Amygdala (tissue), 56 donors: ENCODE measurements around the gene E4F1.
"Not testable (repeated sequence)": the region's sequence is repeated elsewhere in the genome, so short reads cannot be mapped to it uniquely, and the experiment has no call there.

Source experiments
- DNase-seq, 56 donors: peaks; one replicate each; lab custom pipeline; 2025; lab: John Stamatoyannopoulos, UW

E4F1 gene

GRCh38 chr16:2188395-2188794, 35.0 kb upstream of the E4F1 start:
- DNase-seq, result no peak

- DNase-seq, result no peak
Measured at GRCh38 chr16:2189252-2189893, 34.0 kb upstream of the E4F1 start.

- DNase-seq, result no peak
Measured at GRCh38 chr16:2190002-2190658, 33.3 kb upstream of the E4F1 start.

- peak in 42 of 56 donors; percentile 8 to 70 (median 46) for DNase-seq
Measured at GRCh38 chr16:2190659-2191445, 32.5 kb upstream of the E4F1 start.

- peak in 3 of 56 donors; percentile 30 to 53 (median 35) for DNase-seq
Measured at GRCh38 chr16:2191446-2191706, 32.0 kb upstream of the E4F1 start.

- DNase-seq, result peak in 3 of 56 donors; percentile 6 to 37 (median 19)
Measured at GRCh38 chr16:2194166-2194834, 29.1 kb upstream of the E4F1 start.

GRCh38 chr16:2194852-2195321, 28.5 kb upstream of the E4F1 start:
- DNase-seq, result no peak

- DNase-seq, result no peak
Measured at GRCh38 chr16:2195322-2196161, 27.8 kb upstream of the E4F1 start.

GRCh38 chr16:2196162-2196980, 27.0 kb upstream of the E4F1 start, which contains the start of gene CASKIN1:
CASKIN1 (minus strand) TSS chr16:2196605; CDS start chr16:2196432, 173 bp downstream.
- DNase-seq, result peak in 4 of 56 donors; percentile 18 to 45 (median 32)

GRCh38 chr16:2196981-2197511, 26.3 kb upstream of the E4F1 start:
- no peak for DNase-seq

- no peak for DNase-seq
Measured at GRCh38 chr16:2197765-2198164, 25.6 kb upstream of the E4F1 start.

- no peak for DNase-seq
Measured at GRCh38 chr16:2198283-2198682, 25.1 kb upstream of the E4F1 start.

GRCh38 chr16:2199095-2199494, 24.3 kb upstream of the E4F1 start:
- no peak for DNase-seq

- DNase-seq, result no peak
Measured at GRCh38 chr16:2199621-2200139, 23.7 kb upstream of the E4F1 start.

- no peak for DNase-seq
Measured at GRCh38 chr16:2200313-2200712, 23.1 kb upstream of the E4F1 start.

- not testable (repeated sequence) for DNase-seq
Measured at GRCh38 chr16:2203119-2203688, 20.2 kb upstream of the E4F1 start.

- DNase-seq, result no peak
Measured at GRCh38 chr16:2204416-2205103, 18.8 kb upstream of the E4F1 start.
